SK-N-SH treated with all-trans-retinoic acid at 6 μM for 48 hours (cell line): Measurements from ENCODE around the gene CLCNKA.

ENCODE experiments used
- ATAC-seq: fragments of 200-7000 bp; cut with Tn5 transposase; 3 replicates; pipeline ENCODE4 v1.9.1; 2020; ENCODE audit warnings: mild to moderate bottlenecking, moderate library complexity
- ARNTL ChIP-seq: fragments of 450-650 bp; formaldehyde crosslinking; IDR thresholded peaks from 2 replicates; pipeline ENCODE4 v1.5.0; 2020; ENCODE audit warnings: low read depth, mild to moderate bottlenecking, moderate library complexity, borderline replicate concordance
- CSDC2 ChIP-seq: fragments of 250-450 bp; sonication (Bioruptor Pico); IDR thresholded peaks from 2 replicates; pipeline ENCODE4 v1.5.0; 2020; ENCODE audit warnings: mild to moderate bottlenecking, moderate library complexity
- ESRRG ChIP-seq: fragments of 250-450 bp; sonication (Bioruptor Pico); IDR thresholded peaks from 2 replicates; pipeline ENCODE4 v1.6.1; 2021; ENCODE audit warnings: mild to moderate bottlenecking
- GLIS3 ChIP-seq: fragments of 250-450 bp; sonication (Bioruptor Pico); IDR thresholded peaks from 2 replicates; pipeline ENCODE4 v1.5.0; 2020; ENCODE audit warnings: mild to moderate bottlenecking, moderate library complexity
- ISL1 ChIP-seq: fragments of 250-450 bp; sonication (Bioruptor Pico); IDR thresholded peaks from 2 replicates; pipeline ENCODE4 v2.1.2; 2022; ENCODE audit warnings: mild to moderate bottlenecking, moderate library complexity
- OSR1 ChIP-seq: fragments of 250-450 bp; sonication (Bioruptor Pico); IDR thresholded peaks from 2 replicates; pipeline ENCODE4 v1.8.0; 2022; ENCODE audit warnings: moderate library complexity, mild to moderate bottlenecking, inconsistent platforms
- PPARA ChIP-seq: fragments of 250-450 bp; sonication (Bioruptor Pico); IDR thresholded peaks from 2 replicates; pipeline ENCODE4 v1.5.0; 2020; ENCODE audit warnings: mild to moderate bottlenecking, borderline replicate concordance
- RARB ChIP-seq: fragments of 250-450 bp; sonication (Bioruptor Pico); IDR thresholded peaks from 2 replicates; pipeline ENCODE4 v1.8.0; 2021; ENCODE audit warnings: mild to moderate bottlenecking, moderate library complexity
- SNAI2 ChIP-seq: fragments of 250-450 bp; sonication (Bioruptor Pico); IDR thresholded peaks from 2 replicates; pipeline ENCODE4 v1.5.0; 2020; ENCODE audit warnings: mild to moderate bottlenecking, moderate library complexity
- TCF4 ChIP-seq: fragments of 250-450 bp; sonication (Bioruptor Pico); IDR thresholded peaks from 2 replicates; pipeline ENCODE4 v1.8.0; 2021; ENCODE audit warnings: mild to moderate bottlenecking, moderate library complexity, borderline replicate concordance
- TOX ChIP-seq: fragments of 250-450 bp; sonication (Bioruptor Pico); IDR thresholded peaks from 2 replicates; pipeline ENCODE4 v1.8.0; 2021; ENCODE audit warnings: mild to moderate bottlenecking, moderate library complexity, borderline replicate concordance
- ZC3H10 ChIP-seq: fragments of 250-450 bp; sonication (Bioruptor Pico); IDR thresholded peaks from 2 replicates; pipeline ENCODE4 v1.5.1; 2021; ENCODE audit warnings: mild to moderate bottlenecking, moderate library complexity
- ZFP3 ChIP-seq: fragments of 250-450 bp; sonication (Bioruptor Pico); IDR thresholded peaks from 2 replicates; pipeline ENCODE4 v1.5.0; 2020; ENCODE audit warnings: mild to moderate bottlenecking, moderate library complexity
- ZNF565 ChIP-seq: fragments of 450-650 bp; formaldehyde crosslinking; conservative IDR thresholded peaks from 2 replicates; pipeline ENCODE4 v1.5.0; 2020; ENCODE audit warnings: low read depth, mild to moderate bottlenecking, moderate library complexity
- ZNF70 ChIP-seq: fragments of 450-650 bp; formaldehyde crosslinking; IDR thresholded peaks from 2 replicates; pipeline ENCODE4 v1.5.0; 2020; ENCODE audit warnings: mild to moderate bottlenecking, moderate library complexity
- ZNF8 ChIP-seq: fragments of 450-650 bp; formaldehyde crosslinking; IDR thresholded peaks from 2 replicates; pipeline ENCODE4 v1.5.0; 2020; ENCODE audit warnings: mild to moderate bottlenecking, moderate library complexity
- TF ChIP-seq, protein P1 (sequence below): fragments of 250-450 bp; sonication (Bioruptor Pico); IDR thresholded peaks from 2 replicates; pipeline ENCODE4 v1.8.0; 2021; ENCODE audit warnings: low read depth, mild to moderate bottlenecking, moderate library complexity, borderline replicate concordance
- TF ChIP-seq, protein P2 (sequence below): fragments of 250-450 bp; sonication (Bioruptor Pico); IDR thresholded peaks from 2 replicates; pipeline ENCODE4 v1.5.1; 2021; ENCODE audit warnings: mild to moderate bottlenecking, moderate library complexity
- TF ChIP-seq, protein P3 (sequence below): fragments of 250-450 bp; sonication (Bioruptor Pico); IDR thresholded peaks from 2 replicates; pipeline ENCODE4 v1.8.0; 2020; ENCODE audit warnings: mild to moderate bottlenecking, moderate library complexity, borderline replicate concordance
- TF ChIP-seq, protein P4 (sequence below): fragments of 250-450 bp; sonication (Bioruptor Pico); IDR thresholded peaks from 2 replicates; pipeline ENCODE4 v1.5.0; 2020; ENCODE audit warnings: mild to moderate bottlenecking, moderate library complexity
- TF ChIP-seq, protein P5 (sequence below): fragments of 250-450 bp; sonication (Bioruptor Pico); IDR thresholded peaks from 2 replicates; pipeline ENCODE4 v1.5.1; 2020; ENCODE audit warnings: low read depth, mild to moderate bottlenecking, moderate library complexity

The CLCNKA gene

DNA sequence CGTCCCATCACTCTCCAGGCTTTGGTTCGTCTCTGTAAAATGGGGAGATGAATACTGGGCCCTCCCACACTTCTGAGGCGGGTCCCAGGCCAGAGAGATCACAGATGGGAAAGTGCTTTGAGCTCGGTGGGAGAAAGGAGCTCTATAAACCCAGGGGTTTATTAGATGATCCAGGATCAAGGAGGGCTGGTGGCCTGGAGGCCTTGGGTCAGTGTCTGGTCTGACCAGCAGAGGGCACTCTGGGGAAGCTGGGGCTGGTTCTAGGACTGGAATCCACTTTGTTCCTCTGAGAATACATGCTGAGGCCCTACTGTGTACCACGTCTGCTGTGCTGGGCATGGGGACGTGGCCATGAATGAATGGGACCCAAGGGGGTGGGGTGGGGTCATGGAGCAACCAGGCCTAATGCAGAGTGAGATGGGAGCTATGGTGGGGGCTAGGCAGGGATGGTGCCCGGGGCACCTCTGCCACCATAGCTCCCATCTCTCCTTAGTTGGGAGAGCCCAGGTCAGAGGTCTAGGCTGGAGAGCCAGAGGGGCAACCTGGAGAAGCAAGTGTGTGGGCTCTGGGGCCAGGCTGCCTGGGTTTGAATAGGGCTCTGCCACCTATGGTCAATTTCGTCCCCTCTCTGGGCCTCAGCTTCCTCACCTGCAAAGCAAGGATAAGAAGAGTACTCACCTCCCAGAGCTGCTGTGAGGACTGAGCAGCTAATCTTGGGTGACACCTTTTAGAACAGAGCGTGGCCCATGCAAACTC, 60.6 kb downstream of the CLCNKA start:
- TF ChIP-seq, protein P1, sequence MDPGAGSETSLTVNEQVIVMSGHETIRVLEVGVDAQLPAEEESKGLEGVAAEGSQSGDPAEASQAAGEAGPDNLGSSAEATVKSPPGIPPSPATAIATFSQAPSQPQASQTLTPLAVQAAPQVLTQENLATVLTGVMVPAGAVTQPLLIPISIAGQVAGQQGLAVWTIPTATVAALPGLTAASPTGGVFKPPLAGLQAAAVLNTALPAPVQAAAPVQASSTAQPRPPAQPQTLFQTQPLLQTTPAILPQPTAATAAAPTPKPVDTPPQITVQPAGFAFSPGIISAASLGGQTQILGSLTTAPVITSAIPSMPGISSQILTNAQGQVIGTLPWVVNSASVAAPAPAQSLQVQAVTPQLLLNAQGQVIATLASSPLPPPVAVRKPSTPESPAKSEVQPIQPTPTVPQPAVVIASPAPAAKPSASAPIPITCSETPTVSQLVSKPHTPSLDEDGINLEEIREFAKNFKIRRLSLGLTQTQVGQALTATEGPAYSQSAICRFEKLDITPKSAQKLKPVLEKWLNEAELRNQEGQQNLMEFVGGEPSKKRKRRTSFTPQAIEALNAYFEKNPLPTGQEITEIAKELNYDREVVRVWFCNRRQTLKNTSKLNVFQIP (CRISPR knock-in tag) = no peak
- TF ChIP-seq ESRRG (CRISPR knock-in tag) (no peak), ISL1 (CRISPR knock-in tag) (no peak), PPARA (CRISPR knock-in tag) (no peak), TOX (CRISPR knock-in tag) (no peak), ARNTL (no peak), TCF4 (CRISPR knock-in tag) (no peak), GLIS3 (no peak), ZNF8 (CRISPR knock-in tag) (no peak), OSR1 (CRISPR knock-in tag) (no peak), CSDC2 (CRISPR knock-in tag) (no peak), RARB (CRISPR knock-in tag) (no peak), ZC3H10 (CRISPR knock-in tag) (no peak), SNAI2 (CRISPR knock-in tag) (no peak), ZFP3 (CRISPR knock-in tag) (no peak)
- TF ChIP-seq, protein P2, sequence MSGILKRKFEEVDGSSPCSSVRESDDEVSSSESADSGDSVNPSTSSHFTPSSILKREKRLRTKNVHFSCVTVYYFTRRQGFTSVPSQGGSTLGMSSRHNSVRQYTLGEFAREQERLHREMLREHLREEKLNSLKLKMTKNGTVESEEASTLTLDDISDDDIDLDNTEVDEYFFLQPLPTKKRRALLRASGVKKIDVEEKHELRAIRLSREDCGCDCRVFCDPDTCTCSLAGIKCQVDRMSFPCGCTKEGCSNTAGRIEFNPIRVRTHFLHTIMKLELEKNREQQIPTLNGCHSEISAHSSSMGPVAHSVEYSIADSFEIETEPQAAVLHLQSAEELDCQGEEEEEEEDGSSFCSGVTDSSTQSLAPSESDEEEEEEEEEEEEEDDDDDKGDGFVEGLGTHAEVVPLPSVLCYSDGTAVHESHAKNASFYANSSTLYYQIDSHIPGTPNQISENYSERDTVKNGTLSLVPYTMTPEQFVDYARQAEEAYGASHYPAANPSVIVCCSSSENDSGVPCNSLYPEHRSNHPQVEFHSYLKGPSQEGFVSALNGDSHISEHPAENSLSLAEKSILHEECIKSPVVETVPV = no peak
- TF ChIP-seq, protein P3, sequence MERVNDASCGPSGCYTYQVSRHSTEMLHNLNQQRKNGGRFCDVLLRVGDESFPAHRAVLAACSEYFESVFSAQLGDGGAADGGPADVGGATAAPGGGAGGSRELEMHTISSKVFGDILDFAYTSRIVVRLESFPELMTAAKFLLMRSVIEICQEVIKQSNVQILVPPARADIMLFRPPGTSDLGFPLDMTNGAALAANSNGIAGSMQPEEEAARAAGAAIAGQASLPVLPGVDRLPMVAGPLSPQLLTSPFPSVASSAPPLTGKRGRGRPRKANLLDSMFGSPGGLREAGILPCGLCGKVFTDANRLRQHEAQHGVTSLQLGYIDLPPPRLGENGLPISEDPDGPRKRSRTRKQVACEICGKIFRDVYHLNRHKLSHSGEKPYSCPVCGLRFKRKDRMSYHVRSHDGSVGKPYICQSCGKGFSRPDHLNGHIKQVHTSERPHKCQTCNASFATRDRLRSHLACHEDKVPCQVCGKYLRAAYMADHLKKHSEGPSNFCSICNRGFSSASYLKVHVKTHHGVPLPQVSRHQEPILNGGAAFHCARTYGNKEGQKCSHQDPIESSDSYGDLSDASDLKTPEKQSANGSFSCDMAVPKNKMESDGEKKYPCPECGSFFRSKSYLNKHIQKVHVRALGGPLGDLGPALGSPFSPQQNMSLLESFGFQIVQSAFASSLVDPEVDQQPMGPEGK = no peak
- TF ChIP-seq, protein P4, sequence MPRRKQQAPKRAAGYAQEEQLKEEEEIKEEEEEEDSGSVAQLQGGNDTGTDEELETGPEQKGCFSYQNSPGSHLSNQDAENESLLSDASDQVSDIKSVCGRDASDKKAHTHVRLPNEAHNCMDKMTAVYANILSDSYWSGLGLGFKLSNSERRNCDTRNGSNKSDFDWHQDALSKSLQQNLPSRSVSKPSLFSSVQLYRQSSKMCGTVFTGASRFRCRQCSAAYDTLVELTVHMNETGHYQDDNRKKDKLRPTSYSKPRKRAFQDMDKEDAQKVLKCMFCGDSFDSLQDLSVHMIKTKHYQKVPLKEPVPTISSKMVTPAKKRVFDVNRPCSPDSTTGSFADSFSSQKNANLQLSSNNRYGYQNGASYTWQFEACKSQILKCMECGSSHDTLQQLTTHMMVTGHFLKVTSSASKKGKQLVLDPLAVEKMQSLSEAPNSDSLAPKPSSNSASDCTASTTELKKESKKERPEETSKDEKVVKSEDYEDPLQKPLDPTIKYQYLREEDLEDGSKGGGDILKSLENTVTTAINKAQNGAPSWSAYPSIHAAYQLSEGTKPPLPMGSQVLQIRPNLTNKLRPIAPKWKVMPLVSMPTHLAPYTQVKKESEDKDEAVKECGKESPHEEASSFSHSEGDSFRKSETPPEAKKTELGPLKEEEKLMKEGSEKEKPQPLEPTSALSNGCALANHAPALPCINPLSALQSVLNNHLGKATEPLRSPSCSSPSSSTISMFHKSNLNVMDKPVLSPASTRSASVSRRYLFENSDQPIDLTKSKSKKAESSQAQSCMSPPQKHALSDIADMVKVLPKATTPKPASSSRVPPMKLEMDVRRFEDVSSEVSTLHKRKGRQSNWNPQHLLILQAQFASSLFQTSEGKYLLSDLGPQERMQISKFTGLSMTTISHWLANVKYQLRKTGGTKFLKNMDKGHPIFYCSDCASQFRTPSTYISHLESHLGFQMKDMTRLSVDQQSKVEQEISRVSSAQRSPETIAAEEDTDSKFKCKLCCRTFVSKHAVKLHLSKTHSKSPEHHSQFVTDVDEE (CRISPR knock-in tag) = no peak
- TF ChIP-seq, protein P5, sequence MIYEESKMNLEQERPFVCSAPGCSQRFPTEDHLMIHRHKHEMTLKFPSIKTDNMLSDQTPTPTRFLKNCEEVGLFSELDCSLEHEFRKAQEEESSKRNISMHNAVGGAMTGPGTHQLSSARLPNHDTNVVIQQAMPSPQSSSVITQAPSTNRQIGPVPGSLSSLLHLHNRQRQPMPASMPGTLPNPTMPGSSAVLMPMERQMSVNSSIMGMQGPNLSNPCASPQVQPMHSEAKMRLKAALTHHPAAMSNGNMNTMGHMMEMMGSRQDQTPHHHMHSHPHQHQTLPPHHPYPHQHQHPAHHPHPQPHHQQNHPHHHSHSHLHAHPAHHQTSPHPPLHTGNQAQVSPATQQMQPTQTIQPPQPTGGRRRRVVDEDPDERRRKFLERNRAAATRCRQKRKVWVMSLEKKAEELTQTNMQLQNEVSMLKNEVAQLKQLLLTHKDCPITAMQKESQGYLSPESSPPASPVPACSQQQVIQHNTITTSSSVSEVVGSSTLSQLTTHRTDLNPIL (CRISPR knock-in tag) = no peak
- ATAC-seq = peak; percentile 67

DNA sequence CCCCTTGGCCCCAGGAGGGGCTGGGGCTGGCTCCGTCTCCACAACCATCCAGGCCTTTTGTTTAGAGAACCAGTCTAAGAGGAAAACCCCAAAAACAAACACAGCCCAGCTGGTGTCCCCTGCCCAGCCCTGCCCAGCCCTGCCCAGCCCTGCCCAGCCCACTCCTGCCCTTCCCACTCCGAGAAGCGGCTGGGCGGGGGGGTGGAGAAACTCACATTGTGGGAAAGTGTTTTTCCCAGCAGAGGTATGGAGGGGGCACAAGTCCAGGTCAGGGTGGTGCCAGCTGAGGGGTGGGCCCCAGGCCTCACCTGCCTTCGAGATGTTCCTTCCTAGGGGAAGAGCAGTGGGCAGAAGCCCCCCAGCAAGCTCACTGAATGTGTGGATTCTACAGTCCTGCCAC, 61.6 kb downstream of the CLCNKA start:
- no peak for ATAC-seq

More for the DNA sequence above, 61.6 kb downstream of the CLCNKA start:
- TF ChIP-seq SNAI2 (CRISPR knock-in tag) = no peak
- TF ChIP-seq ZNF70 (CRISPR knock-in tag) = no peak
- TF ChIP-seq CSDC2 (CRISPR knock-in tag) = no peak
- no peak for TF ChIP-seq ARNTL
- no peak for TF ChIP-seq TCF4 (CRISPR knock-in tag)
- TF ChIP-seq, protein P1 (CRISPR knock-in tag) = no peak
- no peak for TF ChIP-seq ZC3H10 (CRISPR knock-in tag)
- TF ChIP-seq ZNF8 (CRISPR knock-in tag) = no peak
- TF ChIP-seq PPARA (CRISPR knock-in tag) = no peak
- TF ChIP-seq OSR1 (CRISPR knock-in tag) = no peak
- TF ChIP-seq ZNF565 (CRISPR knock-in tag) = no peak
- TF ChIP-seq GLIS3 = no peak
- TF ChIP-seq, protein P3 = no peak
